Right forelimb (tissue), 1 donor: ENCODE results near the gene FRS3.

ENCODE experiments used
- DNase-seq: peaks from one replicate; pipeline ENCODE4 v3.0.0-alpha.2; 2018

Gene FRS3

GRCh38 chr6:41727705-41728072 lies 52.0 kb downstream of the FRS3 start:
- no peak for DNase-seq

DNA sequence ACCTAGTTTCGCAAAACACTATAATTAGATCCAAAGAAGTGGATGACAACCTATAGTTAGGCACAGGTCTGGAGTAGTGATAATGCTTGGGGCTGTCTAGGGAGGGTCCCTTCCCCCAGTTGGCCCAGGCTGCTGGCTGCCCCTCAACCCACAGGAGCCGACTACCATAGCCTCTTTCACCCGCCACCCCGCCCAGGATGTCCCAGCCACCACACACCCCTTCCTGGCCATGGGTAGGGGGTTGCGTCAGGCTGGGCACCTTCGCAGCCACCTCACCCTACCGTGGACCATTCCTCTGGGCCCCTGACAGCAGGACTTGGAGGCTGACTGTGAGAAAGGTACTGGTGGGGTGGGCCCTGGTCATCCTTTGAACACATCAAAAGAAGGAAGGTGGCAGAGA lies 52.8 kb downstream of the FRS3 start:
- DNase-seq, result no peak

DNA sequence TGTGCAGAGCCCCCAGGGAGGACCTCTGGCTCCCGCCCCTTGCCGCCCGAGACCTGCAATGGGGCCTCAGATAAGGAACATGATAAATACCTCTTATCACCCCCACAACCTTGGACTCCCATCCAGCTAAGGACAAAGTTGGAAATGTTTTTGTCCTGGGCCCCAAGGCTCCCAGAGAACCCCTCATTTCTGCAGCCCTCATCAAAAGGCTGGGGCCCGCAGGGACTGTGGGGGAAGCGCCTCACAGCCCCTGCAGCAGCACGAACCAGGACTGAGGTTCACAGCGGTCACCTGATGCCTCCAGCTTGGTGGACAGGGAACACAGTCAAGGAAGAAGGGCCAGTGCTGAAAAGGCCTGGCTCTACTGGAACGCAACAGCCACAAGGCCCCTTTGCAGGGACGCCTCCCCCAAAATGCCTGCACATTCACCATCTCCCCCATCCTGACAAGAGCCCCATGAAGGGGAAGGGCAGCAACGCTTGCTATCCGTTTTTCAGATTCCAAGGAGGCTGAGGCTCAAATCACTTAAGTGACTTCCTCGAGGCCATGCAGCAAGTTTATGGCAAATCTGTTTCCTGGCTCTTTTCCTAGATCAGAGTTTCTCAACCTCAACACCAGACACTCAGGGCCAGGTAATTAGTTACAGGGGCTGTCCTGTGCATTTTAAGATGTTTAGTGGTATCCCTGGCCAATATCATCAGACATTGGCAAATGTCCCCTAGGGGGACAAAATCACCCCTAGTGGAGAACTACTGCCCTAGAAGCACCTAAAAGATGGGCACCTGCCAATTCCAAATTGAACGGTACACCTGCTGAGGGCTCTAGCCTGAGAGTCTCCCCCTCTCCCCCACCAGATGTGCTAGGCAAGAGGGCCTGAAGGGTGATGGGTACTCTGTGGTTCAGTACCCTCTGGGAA lies 54.9 kb downstream of the FRS3 start:
- no peak for DNase-seq

DNA sequence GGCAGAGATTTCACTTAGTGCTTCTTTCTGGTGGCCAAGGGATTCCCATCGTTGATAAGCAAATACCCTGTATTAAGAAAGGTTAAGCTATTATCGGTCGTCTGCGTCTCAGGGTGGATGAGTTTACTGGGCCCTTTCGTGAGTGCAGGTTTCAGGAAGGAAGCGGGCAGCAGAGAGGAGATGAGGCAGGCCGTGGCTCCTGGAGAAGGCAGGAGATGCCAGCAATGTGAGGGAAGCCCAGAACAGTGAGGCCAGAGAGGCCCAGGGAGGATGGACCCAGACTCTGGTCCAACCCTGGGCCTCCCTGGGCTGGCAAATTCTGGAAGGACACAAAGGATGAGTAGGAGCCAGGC lies 55.5 kb downstream of the FRS3 start:
- DNase-seq, result no peak

DNA sequence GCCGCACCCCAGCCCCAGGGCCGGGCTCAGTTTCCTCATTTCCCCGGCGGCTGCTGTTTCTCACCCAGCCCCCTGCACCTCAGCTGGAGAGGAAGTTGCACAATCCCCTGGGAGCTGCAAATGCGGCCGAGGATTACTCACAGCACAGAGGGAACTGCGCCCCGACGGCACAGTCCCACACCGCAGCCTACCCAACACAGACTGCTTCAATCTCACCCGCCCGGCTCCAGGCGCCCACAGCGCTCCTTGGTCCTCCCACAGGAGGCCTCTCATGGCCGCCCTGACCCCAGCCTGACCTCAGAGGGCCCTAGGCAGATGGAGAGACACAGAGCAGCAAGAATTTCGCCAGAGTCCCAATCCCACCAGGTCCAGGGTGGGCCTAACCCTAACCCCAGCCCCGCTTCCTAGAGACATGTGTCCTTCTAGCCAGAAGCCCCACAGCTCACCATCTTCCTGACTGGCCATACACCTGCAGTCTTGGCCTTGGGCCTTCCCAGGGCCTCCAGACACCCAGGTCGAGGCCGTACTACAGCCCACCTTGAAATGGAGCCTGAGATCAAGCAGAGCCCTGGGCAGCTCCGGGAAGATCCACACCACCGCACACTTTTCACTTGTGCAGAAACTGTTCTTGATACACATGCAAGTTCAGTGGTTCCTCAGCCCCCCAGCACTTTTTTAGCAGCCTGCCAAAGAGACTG lies 56.0 kb downstream of the FRS3 start:
- DNase-seq, result no peak

- DNase-seq, result no peak
Observed at GRCh38 chr6:41722969-41723529, 56.7 kb downstream of the FRS3 start.

DNA sequence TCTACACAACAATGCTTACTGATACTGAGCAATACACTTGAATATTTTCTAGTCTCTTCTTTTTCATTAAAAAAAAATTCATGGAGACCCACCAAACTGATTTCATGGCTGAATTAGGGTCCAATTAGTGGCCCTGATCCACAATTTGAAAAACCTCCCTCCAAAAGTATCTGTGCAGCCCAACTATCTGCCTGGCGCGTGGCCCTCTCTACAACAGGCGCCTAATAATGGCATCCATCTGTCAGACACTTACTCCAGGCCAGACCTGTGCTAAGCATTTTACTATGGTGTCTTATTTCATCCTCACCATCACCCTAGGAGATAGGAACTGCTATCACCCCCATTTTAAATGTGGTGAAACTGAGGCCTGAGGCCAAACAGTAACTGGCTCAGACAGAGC lies 58.3 kb downstream of the FRS3 start:
- no peak for DNase-seq

GRCh38 chr6:41720783-41721182 lies 58.9 kb downstream of the FRS3 start:
- no peak for DNase-seq

DNA sequence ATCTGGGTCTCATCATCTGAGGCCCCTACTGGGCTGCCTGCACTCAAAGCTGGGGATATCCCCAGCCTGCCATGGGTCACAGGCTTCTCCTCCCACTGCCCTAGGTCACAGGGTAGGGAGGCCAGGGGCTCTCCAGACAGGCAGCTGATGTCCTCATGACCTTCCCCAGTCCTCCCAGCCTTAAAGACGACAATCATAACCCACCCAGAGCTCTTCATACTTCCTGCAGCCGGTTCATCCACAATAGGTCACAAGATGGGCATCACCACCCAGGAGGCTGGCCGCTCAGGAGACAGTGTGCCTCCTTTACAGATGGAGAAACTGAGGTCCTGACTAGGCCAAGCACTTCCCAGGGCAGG lies 59.5 kb downstream of the FRS3 start:
- DNase-seq, result no peak
